H7 (cell line): ENCODE measurements around the gene XCL2. TPM values are rescaled to one million over a fixed set of nuclear protein-coding genes. Genes with fewer than 3 reads are reported as not detected.

Experiments used
- total RNA-seq: library from RNA; depleted of rRNA; stranded (reverse); fragments of >200 nt; shearing (Covaris generic); gene quantifications from 2 replicates; pipeline ENCODE4 v1.2.3, GENCODE V29; 2014; rRNA removed

Gene XCL2
- total RNA-seq, 1 experiment from 2014 or later: not detected

Other genes starting within 250 kb of the XCL2 start
- 0.52 and 1.4 TPM in 2 replicates for gene XCL1, start 32.6 kb upstream of the XCL2 start, total RNA-seq
- not detected in 2 replicates for gene DPT, start 185.2 kb upstream of the XCL2 start, total RNA-seq